HepG2 (cell line): Measurements from ENCODE around the gene STX1B. TPM values are rescaled to one million over a fixed set of nuclear protein-coding genes. Genes with fewer than 3 reads are reported as not detected.

Experiments used
- BCL3 ChIP-seq: sonication (generic); formaldehyde crosslinking; IDR thresholded peaks from 2 replicates; pipeline ENCODE4 v1.5.1; 2020; ENCODE audit warnings: mild to moderate bottlenecking, missing genetic modification reagents, moderate library complexity
- CC2D1A ChIP-seq: sonication (generic); formaldehyde crosslinking; IDR thresholded peaks from 2 replicates; pipeline ENCODE4 v1.8.1; 2023; ENCODE audit warnings: mild to moderate bottlenecking, missing genetic modification reagents
- ETV6 ChIP-seq: sonication (generic); formaldehyde crosslinking; conservative IDR thresholded peaks from 2 replicates; pipeline ENCODE4 v1.4.0; 2020; ENCODE audit warnings: missing genetic modification reagents
- HDAC2 ChIP-seq: sonication (generic); formaldehyde crosslinking; IDR thresholded peaks from 2 replicates; pipeline ENCODE4 v1.4.0; 2020; ENCODE audit warnings: missing genetic modification reagents
- HIC2 ChIP-seq: sonication (generic); formaldehyde crosslinking; IDR thresholded peaks from 2 replicates; pipeline ENCODE4 v1.9.0; 2022; ENCODE audit warnings: low read depth, missing genetic modification reagents
- ISX ChIP-seq: sonication (generic); formaldehyde crosslinking; conservative IDR thresholded peaks from 2 replicates; pipeline ENCODE4 v1.5.0; 2020; ENCODE audit warnings: missing genetic modification reagents
- KLF15 ChIP-seq: sonication (generic); formaldehyde crosslinking; IDR thresholded peaks from 2 replicates; pipeline ENCODE4 v1.8.1; 2023; ENCODE audit warnings: borderline replicate concordance, mild to moderate bottlenecking, inconsistent platforms, missing genetic modification reagents, mixed read lengths
- KMT2A ChIP-seq: sonication (generic); formaldehyde crosslinking; IDR thresholded peaks from 2 replicates; pipeline ENCODE4 v1.4.0; 2020; ENCODE audit warnings: missing genetic modification reagents
- ZNF232 ChIP-seq: sonication (generic); formaldehyde crosslinking; IDR thresholded peaks from 2 replicates; pipeline ENCODE4 v1.4.0; 2020; ENCODE audit warnings: missing genetic modification reagents, borderline replicate concordance
- ZNF513 ChIP-seq: sonication (generic); formaldehyde crosslinking; conservative IDR thresholded peaks from 2 replicates; pipeline ENCODE4 v1.5.0; 2020; ENCODE audit warnings: missing genetic modification reagents
- ZNF577 ChIP-seq: sonication (generic); formaldehyde crosslinking; IDR thresholded peaks from 2 replicates; pipeline ENCODE4 v1.4.0; 2020; ENCODE audit warnings: mild to moderate bottlenecking, low read depth, missing genetic modification reagents, borderline replicate concordance
- ZNF724P ChIP-seq: sonication (generic); formaldehyde crosslinking; IDR thresholded peaks from 2 replicates; pipeline ENCODE4 v1.8.0; 2022; ENCODE audit warnings: missing genetic modification reagents, borderline replicate concordance
- polyA plus RNA-seq, 8 experiments: library from polyadenylated mRNA; depleted of rRNA in 3 of 8; stranded (reverse) in 7 of 8; unstranded in 1 of 8; fragments of >200 nt; fragmentation: Illumina TruSeq in 4 of 8; extraction: Trizol in 4 of 8; gene quantifications; 2 replicates each; pipeline versions ENCODE4 v1.2.1 to v1.2.3, GENCODE V29; 2011 to 2016; ENCODE audit warnings: low read depth in 4 of 8, missing spikeins in 1 of 8, mixed read lengths in 1 of 8; ENCODE audit not compliant: insufficient read depth in 1 of 8
- total RNA-seq, 5 experiments: library from RNA; depleted of rRNA; stranded (reverse); fragments of >200 nt; fragmentation: Illumina TruSeq; extraction: Trizol; gene quantifications; 2 replicates each; pipeline ENCODE4 v1.2.3, GENCODE V29; 2016; ENCODE audit warnings: low read depth in 1 of 5
- TF ChIP-seq, protein P1 (sequence below): sonication (generic); formaldehyde crosslinking; IDR thresholded peaks from 2 replicates; pipeline ENCODE4 v1.4.0; 2020; ENCODE audit warnings: missing genetic modification reagents, mild to moderate bottlenecking, borderline replicate concordance
- TF ChIP-seq, protein P2 (sequence below): sonication (generic); formaldehyde crosslinking; IDR thresholded peaks from 2 replicates; pipeline ENCODE4 v1.5.1; 2020; ENCODE audit warnings: missing genetic modification reagents, mild to moderate bottlenecking, borderline replicate concordance
- TF ChIP-seq, protein P3 (sequence below): sonication (generic); formaldehyde crosslinking; IDR thresholded peaks from 2 replicates; pipeline ENCODE4 v1.5.0; 2020; ENCODE audit warnings: missing genetic modification reagents, mild to moderate bottlenecking, borderline replicate concordance

The STX1B gene
- total and polyA plus RNA-seq, 2 of the 13 experiments (the other 11 are each of a cell fraction or from before 2014, with no cell fraction given): 2.1 to 3.0 TPM

DNA sequence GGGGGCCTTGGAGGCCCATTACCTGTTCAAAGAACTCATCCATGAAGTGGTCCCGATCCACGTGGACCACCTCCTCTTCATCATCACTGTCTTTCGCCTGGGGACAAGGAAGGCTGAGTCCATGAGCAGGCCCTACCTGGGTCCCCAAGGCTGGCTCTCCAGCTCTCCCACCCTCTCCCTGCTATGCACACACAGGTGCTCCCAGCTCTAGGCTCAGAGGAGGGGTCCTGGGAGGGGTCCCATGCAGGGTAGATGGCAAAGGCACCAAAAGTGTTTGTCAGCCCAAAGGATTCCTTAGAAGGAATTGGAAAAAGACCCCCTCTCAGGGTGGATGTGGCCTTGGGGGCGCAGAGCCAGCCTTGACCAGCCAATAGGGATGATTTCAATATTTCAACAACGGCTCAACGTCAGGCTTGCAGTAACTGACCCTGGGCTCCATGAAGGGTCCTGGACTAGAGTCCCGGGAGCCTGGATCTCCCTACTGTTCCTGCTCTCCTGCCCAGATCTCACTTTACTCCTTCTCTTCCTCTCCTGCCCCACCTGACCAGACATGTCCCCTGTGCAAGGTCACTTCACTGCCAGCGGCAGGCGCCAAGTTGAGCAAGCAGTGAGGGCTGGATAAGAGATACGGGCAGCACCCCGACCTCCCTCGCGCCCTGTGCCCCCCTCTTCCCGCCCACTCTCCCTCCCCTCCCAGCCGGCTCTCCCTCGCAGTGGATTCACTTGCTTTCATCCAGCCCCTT, 8.8 kb downstream of the STX1B start (continued):
- TF ChIP-seq, protein P1, sequence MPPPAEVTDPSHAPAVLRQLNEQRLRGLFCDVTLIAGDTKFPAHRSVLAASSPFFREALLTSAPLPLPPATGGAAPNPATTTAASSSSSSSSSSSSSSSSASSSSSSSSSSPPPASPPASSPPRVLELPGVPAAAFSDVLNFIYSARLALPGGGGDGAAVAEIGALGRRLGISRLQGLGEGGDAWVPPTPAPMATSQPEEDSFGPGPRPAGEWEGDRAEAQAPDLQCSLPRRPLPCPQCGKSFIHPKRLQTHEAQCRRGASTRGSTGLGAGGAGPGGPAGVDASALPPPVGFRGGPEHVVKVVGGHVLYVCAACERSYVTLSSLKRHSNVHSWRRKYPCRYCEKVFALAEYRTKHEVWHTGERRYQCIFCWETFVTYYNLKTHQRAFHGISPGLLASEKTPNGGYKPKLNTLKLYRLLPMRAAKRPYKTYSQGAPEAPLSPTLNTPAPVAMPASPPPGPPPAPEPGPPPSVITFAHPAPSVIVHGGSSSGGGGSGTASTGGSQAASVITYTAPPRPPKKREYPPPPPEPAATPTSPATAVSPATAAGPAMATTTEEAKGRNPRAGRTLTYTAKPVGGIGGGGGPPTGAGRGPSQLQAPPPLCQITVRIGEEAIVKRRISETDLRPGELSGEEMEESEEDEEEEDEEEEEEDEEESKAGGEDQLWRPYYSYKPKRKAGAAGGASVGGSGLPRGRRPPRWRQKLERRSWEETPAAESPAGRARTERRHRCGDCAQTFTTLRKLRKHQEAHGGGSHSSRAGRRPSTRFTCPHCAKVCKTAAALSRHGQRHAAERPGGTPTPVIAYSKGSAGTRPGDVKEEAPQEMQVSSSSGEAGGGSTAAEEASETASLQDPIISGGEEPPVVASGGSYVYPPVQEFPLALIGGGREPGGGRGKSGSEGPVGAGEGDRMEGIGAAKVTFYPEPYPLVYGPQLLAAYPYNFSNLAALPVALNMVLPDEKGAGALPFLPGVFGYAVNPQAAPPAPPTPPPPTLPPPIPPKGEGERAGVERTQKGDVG (CRISPR knock-in tag): no peak
- TF ChIP-seq BCL3 (CRISPR knock-in tag) (0 out of 2 replicates have a peak, but pooled peaks have one; percentile 32), ETV6 (CRISPR knock-in tag) (no peak), ISX (CRISPR knock-in tag) (no peak), ZNF724P (CRISPR knock-in tag) (no peak), CC2D1A (CRISPR knock-in tag) (no peak), KMT2A (CRISPR knock-in tag) (no peak), HIC2 (CRISPR knock-in tag) (peak; percentile 39; the same call in 1 of the 2 replicates), ZNF232 (no peak), ZNF577 (CRISPR knock-in tag) (no peak), KLF15 (CRISPR knock-in tag) (no peak), ZNF513 (no peak), HDAC2 (CRISPR knock-in tag) (peak; percentile 66; the same call in 1 of the 2 replicates)
- TF ChIP-seq, protein P2, sequence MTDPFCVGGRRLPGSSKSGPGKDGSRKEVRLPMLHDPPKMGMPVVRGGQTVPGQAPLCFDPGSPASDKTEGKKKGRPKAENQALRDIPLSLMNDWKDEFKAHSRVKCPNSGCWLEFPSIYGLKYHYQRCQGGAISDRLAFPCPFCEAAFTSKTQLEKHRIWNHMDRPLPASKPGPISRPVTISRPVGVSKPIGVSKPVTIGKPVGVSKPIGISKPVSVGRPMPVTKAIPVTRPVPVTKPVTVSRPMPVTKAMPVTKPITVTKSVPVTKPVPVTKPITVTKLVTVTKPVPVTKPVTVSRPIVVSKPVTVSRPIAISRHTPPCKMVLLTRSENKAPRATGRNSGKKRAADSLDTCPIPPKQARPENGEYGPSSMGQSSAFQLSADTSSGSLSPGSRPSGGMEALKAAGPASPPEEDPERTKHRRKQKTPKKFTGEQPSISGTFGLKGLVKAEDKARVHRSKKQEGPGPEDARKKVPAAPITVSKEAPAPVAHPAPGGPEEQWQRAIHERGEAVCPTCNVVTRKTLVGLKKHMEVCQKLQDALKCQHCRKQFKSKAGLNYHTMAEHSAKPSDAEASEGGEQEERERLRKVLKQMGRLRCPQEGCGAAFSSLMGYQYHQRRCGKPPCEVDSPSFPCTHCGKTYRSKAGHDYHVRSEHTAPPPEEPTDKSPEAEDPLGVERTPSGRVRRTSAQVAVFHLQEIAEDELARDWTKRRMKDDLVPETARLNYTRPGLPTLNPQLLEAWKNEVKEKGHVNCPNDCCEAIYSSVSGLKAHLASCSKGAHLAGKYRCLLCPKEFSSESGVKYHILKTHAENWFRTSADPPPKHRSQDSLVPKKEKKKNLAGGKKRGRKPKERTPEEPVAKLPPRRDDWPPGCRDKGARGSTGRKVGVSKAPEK: 0 out of 2 replicates have a peak, but pooled peaks have one; percentile 53
- TF ChIP-seq, protein P3, sequence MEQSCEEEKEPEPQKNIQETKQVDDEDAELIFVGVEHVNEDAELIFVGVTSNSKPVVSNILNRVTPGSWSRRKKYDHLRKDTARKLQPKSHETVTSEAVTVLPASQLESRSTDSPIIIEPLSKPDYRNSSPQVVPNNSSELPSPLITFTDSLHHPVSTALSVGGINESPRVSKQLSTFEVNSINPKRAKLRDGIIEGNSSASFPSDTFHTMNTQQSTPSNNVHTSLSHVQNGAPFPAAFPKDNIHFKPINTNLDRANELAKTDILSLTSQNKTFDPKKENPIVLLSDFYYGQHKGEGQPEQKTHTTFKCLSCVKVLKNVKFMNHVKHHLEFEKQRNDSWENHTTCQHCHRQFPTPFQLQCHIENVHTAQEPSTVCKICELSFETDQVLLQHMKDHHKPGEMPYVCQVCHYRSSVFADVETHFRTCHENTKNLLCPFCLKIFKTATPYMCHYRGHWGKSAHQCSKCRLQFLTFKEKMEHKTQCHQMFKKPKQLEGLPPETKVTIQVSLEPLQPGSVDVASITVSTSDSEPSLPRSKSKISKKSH (CRISPR knock-in tag): no peak
